OCI-LY1 (cell line): ENCODE measurements around the gene DENND10.

Experiments
- H2AFZ ChIP-seq: fragments of 200-600 bp; sonication (generic), shearing (Covaris generic); 2 replicates; pipeline ENCODE4 v1.6.0; 2014; ENCODE audit warnings: antibody characterized with exemption, mild to moderate bottlenecking, low read length
- H3F3A ChIP-seq: fragments of 200-600 bp; sonication (generic), shearing (Covaris generic); 2 replicates; pipeline ENCODE4 v1.6.0; 2014; ENCODE audit warnings: mild to moderate bottlenecking, antibody characterized with exemption, low read length, moderate library complexity; ENCODE audit not compliant: insufficient read depth
- H3K27ac ChIP-seq: fragments of 200-600 bp; sonication (generic); 2 replicates; pipeline ENCODE4 v1.5.1; 2014; ENCODE audit warnings: low read length, mixed run types, mild to moderate bottlenecking, low read depth; ENCODE audit not compliant: poor library complexity, severe bottlenecking
- H3K27me3 ChIP-seq: fragments of 200-600 bp; sonication (generic); 2 replicates; pipeline ENCODE4 v1.6.0; 2014; ENCODE audit warnings: antibody characterized with exemption, mild to moderate bottlenecking, low read length, moderate library complexity; ENCODE audit not compliant: insufficient read depth
- H3K36me3 ChIP-seq: fragments of 200-600 bp; sonication (generic); 2 replicates; pipeline ENCODE4 v1.6.1; 2014; ENCODE audit warnings: mild to moderate bottlenecking, antibody characterized with exemption, low read length, moderate library complexity, mixed read lengths; ENCODE audit not compliant: insufficient read depth
- H3K4me1 ChIP-seq: fragments of 200-600 bp; sonication (generic); 2 replicates; pipeline ENCODE4 v1.5.1; 2014; ENCODE audit warnings: mild to moderate bottlenecking, low read length, moderate library complexity; ENCODE audit not compliant: insufficient read depth, severe bottlenecking
- H3K4me2 ChIP-seq: fragments of 200-600 bp; sonication (generic), shearing (Covaris generic); 2 replicates; pipeline ENCODE4 v1.6.1; 2014; ENCODE audit warnings: low read length
- H3K4me3 ChIP-seq: fragments of 200-600 bp; sonication (generic); 2 replicates; pipeline ENCODE4 v1.5.1; 2014; ENCODE audit warnings: low read length, low read depth, mild to moderate bottlenecking, mixed read lengths; ENCODE audit not compliant: poor library complexity, severe bottlenecking
- H3K79me2 ChIP-seq: fragments of 200-600 bp; shearing (Covaris generic); 2 replicates; pipeline ENCODE4 v1.6.1; 2016; ENCODE audit warnings: mixed run types, low read length, mixed read lengths; ENCODE audit not compliant: insufficient read depth
- H3K9ac ChIP-seq: fragments of 200-600 bp; sonication (generic), shearing (Covaris generic); 2 replicates; pipeline ENCODE4 v1.6.1; 2014; ENCODE audit warnings: mild to moderate bottlenecking, low read length, mixed read lengths
- H3K9me2 ChIP-seq: fragments of 200-600 bp; sonication (generic), shearing (Covaris generic); 2 replicates; pipeline ENCODE4 v1.6.1; 2014; ENCODE audit warnings: low read depth, mild to moderate bottlenecking, low read length, mixed read lengths
- H3K9me3 ChIP-seq: fragments of 200-600 bp; shearing (Covaris generic); 2 replicates; pipeline ENCODE4 v1.6.1; 2014; ENCODE audit warnings: low read length, mixed read lengths
- H4K20me1 ChIP-seq: fragments of 200-600 bp; sonication (generic), shearing (Covaris generic); 2 replicates; pipeline ENCODE4 v1.6.0; 2016; ENCODE audit warnings: mild to moderate bottlenecking, low read length; ENCODE audit not compliant: insufficient read depth
- EZH2 ChIP-seq: fragments of 200-600 bp; sonication (generic), shearing (Covaris generic); IDR thresholded peaks from 2 replicates; pipeline ENCODE4 v1.8.0; 2017; ENCODE audit warnings: borderline replicate concordance, mixed run types, mild to moderate bottlenecking, antibody characterized with exemption, low read length, moderate library complexity, mixed read lengths
- TF ChIP-seq, protein P1 (sequence below): fragments of 200-600 bp; sonication (generic), shearing (Covaris generic); IDR thresholded peaks from 2 replicates; pipeline ENCODE4 v1.5.1; 2017; ENCODE audit warnings: mild to moderate bottlenecking, antibody characterized with exemption, low read length, moderate library complexity, mixed read lengths

DENND10 gene

DNA sequence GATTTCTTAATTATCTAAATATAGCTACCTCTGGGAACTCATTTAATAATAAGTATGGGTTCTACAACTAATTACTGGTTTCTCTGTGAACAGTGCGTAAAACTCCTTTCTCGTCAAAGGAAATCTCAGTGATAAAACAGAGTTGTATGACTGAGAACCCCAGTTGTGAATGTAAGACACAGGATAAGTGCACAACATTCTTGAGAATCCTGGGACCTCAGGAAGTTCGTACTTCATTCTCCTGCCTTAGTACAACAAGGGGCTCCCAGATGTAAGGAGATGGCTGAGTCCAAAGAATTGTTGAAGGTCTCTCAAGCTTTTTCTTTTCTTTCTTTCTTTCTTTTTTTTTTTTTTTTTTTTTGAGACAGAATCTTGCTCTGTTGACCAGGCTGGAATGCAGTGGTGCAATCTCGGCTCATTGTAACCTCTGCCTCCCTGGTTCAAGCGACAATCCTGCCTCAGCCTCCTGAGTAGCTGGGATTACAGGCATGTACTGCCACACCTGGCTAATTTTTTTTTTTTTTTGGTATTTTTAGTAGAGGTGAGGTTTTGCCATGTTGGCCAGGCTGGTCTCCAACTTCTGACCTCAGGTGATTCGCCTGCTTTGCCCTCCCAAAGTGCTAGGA is 12.5 kb downstream of the DENND10 start:
- H3F3A ChIP-seq = peaks cover 13% of the 10 kb centered on the region
- H3K9me2 ChIP-seq = no peaks in the 10 kb centered on the region
- H3K36me3 ChIP-seq = peaks cover 49% of the 10 kb centered on the region
- no peaks in the 10 kb centered on the region for H3K27me3 ChIP-seq
- H3K4me3 ChIP-seq = no peak overlapping the region
- H3K9me3 ChIP-seq = no peaks in the 10 kb centered on the region
- H3K4me2 ChIP-seq = no peak overlapping the region
- H3K4me1 ChIP-seq = peaks cover 15% of the 10 kb centered on the region
- no peak overlapping the region for H3K27ac ChIP-seq
- H4K20me1 ChIP-seq = no peaks in the 10 kb centered on the region
- no peak overlapping the region for H2AFZ ChIP-seq
- H3K9ac ChIP-seq = no peak overlapping the region
- H3K79me2 ChIP-seq = no peaks in the 10 kb centered on the region
- TF ChIP-seq EZH2 = no peak
- TF ChIP-seq, protein P1, sequence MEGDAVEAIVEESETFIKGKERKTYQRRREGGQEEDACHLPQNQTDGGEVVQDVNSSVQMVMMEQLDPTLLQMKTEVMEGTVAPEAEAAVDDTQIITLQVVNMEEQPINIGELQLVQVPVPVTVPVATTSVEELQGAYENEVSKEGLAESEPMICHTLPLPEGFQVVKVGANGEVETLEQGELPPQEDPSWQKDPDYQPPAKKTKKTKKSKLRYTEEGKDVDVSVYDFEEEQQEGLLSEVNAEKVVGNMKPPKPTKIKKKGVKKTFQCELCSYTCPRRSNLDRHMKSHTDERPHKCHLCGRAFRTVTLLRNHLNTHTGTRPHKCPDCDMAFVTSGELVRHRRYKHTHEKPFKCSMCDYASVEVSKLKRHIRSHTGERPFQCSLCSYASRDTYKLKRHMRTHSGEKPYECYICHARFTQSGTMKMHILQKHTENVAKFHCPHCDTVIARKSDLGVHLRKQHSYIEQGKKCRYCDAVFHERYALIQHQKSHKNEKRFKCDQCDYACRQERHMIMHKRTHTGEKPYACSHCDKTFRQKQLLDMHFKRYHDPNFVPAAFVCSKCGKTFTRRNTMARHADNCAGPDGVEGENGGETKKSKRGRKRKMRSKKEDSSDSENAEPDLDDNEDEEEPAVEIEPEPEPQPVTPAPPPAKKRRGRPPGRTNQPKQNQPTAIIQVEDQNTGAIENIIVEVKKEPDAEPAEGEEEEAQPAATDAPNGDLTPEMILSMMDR = no peak

DNA sequence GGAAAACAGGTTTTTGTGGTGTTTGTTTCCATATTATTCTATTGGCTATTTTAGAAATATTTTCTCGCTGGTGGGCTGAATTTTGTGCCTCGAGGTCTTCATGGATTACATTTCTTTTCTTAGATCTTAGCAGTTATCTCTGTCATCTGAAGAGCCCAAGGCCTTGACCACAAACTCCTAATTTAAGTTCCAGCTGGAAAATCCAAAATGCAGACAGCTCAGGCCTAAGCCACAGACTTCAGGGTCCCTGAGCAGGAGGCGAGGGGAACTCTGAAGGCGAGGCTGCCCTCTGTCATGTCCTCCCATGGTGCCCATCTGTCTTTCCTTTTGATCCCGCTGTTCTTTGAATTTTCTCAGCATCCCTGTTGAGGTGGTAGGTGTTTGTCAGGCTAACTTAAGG is 14.3 kb downstream of the DENND10 start:
- Histone ChIP-seq H3K9me3 (no peaks in the 10 kb centered on the region), H2AFZ (no peak overlapping the region), H3K9me2 (no peaks in the 10 kb centered on the region), H3K4me1 (peaks cover 15% of the 10 kb centered on the region), H4K20me1 (no peaks in the 10 kb centered on the region), H3K79me2 (no peaks in the 10 kb centered on the region), H3K9ac (no peak overlapping the region), H3K27me3 (no peaks in the 10 kb centered on the region), H3K4me2 (no peak overlapping the region), H3K27ac (no peak overlapping the region), H3K4me3 (no peak overlapping the region), H3F3A (peaks cover 13% of the 10 kb centered on the region), H3K36me3 (peaks cover 54% of the 10 kb centered on the region)
- TF ChIP-seq, protein P1 = no peak
- no peak for TF ChIP-seq EZH2

DNA sequence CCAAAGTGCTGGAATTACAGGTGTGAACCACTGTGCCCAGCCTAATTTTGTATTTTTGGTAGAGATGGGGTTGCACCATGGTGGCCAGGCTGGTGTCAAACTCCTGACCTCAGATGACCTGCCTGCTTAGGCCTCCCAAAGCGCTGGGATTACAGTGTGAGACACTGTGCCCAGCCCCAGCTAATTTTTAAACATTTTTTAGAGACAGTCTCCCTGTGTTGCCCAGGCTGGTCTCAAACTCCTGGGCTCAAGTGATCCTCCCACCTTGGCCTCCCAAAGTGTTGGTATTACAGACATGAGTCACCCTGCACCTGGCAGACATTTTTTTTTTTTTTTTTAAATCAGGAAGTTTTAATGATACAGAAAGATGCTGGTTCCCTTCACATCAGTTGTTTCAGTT is 15.5 kb downstream of the DENND10 start:
- Histone ChIP-seq H3K27ac (peak overlapping the region; percentile 85), H3K79me2 (no peaks in the 10 kb centered on the region), H3K4me1 (peaks cover 15% of the 10 kb centered on the region), H3K9me3 (no peaks in the 10 kb centered on the region), H3K9me2 (no peaks in the 10 kb centered on the region), H3K4me3 (no peak overlapping the region), H4K20me1 (no peaks in the 10 kb centered on the region), H3K27me3 (no peaks in the 10 kb centered on the region), H3K9ac (no peak overlapping the region), H3K36me3 (peaks cover 44% of the 10 kb centered on the region), H3K4me2 (no peak overlapping the region), H3F3A (peaks cover 13% of the 10 kb centered on the region), H2AFZ (no peak overlapping the region)
- TF ChIP-seq, protein P1 = no peak
- no peak for TF ChIP-seq EZH2
